GM12873 (cell line): ENCODE results near the gene MCEE.

Source experiments
- TF ChIP-seq, protein P1 (sequence below): IDR thresholded peaks from 2 replicates; pipeline ENCODE4 v1.5.1; 2012; ENCODE audit warnings: low read depth, mild to moderate bottlenecking, moderate library complexity, low read length, control low read depth; ENCODE audit not compliant: insufficient read depth; ENCODE audit errors: missing control alignments

The MCEE gene

DNA sequence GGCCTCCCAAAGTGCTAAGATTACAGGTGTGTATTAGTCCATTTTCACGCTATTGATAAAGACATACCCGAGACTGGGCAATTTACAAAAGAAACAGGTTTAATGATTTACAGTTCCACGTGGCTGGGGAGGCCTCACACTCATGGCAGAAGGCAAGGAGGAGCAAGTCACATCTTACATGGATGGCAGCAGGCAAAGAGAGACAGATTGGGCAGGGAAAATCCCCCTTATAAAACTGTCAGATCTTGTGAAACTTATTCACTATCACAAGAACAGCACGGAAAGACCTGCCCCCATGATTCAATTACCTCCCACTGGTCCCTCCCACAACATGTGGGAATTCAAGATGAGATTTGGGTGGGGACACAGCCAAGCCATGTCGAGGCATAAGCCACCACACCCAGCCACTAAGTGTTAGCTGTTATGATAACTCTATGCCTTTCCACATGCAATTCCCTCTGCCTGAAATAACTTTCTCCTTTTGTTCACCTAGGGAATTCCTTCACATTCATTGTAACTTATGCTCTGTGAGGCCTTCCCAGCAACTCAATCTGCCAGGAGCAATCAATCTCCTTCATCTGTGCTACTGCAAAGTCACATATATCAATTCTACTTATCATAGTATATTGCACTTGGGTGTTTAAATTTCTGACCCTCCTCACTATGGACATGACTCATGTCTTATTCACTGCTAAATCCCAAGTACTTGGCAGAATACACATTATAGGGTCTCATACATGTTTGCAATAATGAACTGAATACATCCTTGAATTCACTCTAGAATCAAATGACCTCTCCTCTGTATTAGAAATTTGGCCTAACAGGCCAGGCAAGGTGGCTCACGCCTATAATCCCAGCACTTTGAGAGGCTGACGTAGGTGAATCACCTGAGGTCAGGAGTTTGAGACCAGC lies 7.4 kb downstream of the MCEE start:
- TF ChIP-seq, protein P1, sequence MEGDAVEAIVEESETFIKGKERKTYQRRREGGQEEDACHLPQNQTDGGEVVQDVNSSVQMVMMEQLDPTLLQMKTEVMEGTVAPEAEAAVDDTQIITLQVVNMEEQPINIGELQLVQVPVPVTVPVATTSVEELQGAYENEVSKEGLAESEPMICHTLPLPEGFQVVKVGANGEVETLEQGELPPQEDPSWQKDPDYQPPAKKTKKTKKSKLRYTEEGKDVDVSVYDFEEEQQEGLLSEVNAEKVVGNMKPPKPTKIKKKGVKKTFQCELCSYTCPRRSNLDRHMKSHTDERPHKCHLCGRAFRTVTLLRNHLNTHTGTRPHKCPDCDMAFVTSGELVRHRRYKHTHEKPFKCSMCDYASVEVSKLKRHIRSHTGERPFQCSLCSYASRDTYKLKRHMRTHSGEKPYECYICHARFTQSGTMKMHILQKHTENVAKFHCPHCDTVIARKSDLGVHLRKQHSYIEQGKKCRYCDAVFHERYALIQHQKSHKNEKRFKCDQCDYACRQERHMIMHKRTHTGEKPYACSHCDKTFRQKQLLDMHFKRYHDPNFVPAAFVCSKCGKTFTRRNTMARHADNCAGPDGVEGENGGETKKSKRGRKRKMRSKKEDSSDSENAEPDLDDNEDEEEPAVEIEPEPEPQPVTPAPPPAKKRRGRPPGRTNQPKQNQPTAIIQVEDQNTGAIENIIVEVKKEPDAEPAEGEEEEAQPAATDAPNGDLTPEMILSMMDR, result no peak

DNA sequence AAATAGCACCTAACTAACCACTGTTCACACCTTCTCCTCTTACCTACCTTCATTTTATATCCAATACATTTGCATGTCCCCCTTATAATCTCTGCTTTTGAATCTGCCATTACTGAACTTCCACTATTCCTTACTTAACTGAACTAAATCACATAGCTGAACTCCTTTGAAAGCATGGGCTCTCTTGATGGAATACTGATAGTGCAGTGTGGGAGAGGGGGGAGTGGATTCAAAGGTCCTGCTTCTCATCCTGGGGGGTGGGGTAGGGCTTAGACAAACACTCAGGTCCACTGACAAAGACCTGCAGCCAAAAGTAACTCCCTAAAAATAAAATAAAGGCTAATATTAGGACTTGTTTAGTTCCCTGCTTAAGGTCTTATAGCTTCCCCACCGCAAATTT lies 8.6 kb downstream of the MCEE start:
- TF ChIP-seq, protein P1, result no peak

DNA sequence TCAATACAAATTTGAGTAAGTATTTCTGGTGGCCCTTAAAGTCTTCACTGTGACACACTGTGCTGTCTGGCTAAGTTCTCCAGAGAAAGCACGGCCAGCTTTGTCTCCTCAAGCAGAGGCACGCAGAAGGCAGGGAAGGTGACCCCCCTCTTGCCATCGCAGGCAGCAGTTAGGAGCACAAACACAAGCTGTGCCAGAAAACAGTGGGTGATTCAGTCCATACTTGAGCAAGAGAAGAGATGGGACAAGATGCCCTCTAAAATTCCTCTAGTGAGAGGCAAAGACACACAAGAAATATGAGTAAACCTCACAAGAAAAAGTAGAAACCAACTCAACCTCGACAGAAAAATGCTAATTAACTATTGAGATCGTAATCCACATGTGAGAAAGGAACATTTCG lies 9.8 kb downstream of the MCEE start:
- TF ChIP-seq, protein P1, result no peak

DNA sequence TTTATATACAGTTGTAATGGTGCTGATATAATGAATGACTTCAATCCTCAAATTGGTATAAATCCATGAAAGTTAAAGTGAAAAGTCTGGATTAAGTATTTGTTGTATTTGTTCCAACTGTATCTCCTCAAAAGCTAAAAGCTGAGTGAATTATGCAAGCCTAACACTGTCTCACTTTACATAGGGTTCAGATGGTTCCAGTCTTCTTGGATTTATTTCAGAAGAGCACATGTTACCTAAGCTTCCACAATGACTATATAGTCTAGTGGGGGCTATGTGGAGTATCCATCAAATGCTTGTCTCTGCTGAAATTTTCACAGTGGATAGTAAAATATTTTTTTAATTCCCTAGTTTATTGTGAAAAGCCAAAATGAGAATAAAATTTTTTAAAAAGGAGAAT lies 13.0 kb downstream of the MCEE start:
- TF ChIP-seq, protein P1, result no peak

DNA sequence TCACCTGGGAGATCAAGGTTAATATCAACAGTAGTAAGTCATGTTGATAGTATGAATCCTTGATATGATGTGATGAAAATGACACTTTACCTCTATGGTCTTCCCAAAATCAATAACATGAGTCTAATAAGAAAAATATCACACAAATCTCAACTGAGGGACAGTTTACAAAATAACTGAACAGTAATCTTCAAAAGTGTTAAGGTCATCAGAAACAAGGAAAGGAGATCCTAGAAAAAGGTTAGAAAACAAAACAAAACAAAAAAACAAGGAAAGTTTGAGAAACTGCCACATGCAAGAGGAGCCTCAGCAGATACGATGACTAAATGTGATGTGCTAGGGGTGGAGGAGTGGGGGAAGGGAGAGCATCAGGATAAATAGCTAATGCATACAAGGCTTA lies 16.2 kb downstream of the MCEE start:
- TF ChIP-seq, protein P1, result no peak

DNA sequence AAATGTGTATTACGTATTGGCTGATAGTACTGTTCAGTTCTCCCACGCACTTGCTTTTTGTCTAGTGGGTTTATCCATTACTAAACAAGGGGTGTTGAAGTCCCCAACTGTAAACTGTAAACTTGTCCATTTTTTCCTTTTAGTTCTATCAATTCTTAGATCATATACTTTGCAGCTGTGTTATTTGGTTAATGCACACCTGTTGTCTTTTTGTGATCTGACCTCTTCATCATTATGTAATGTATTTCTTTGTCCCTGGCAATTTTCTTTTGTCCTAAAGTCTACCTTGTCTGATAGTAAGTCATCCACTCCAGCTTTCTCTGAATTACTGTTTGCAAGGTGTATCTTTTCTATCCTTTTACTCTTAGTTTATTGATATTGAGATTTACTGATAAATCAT lies 21.9 kb downstream of the MCEE start:
- TF ChIP-seq, protein P1, result no peak

DNA sequence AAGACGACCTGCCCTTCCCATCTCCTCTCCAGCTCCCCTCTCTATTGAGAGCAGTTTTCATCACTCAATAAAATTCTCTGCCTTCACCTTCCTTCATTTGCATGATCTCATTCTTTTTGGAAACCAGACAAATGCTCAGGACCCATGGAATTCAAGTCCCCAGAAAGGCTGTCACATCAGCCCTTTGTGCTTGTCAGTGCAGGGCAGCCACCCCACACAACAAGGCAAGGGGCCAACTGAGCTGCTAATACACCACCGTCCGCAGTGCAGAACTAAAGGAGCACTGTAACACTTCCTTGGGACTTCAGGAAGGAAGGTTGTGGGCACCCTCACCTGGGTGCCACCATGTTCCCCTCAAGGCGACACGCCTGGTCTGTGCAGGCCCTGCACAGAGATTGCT lies 26.2 kb downstream of the MCEE start:
- TF ChIP-seq, protein P1, result no peak
